ENCODE results near the gene SCN1B.
"Not testable (repeated sequence)": the region's sequence is repeated elsewhere in the genome, so short reads cannot be mapped to it uniquely, and the experiment has no call there.

SCN1B gene

GRCh38 chr19:34997071-34997617 lies 33.1 kb upstream of the SCN1B start:
- H3K9me2 ChIP-seq (replicated peaks; ENCODE audit: insufficient read depth, low read length), result no peaks in the 10 kb centered on the region
- no peaks in the 10 kb centered on the region for H3K9me3 ChIP-seq (replicated peaks; ENCODE audit: insufficient read depth, low read length)
- peaks cover 6% of the 10 kb centered on the region; the same call in 1 of the 2 replicates for H3K79me2 ChIP-seq (ENCODE audit: low read length)
- no peak overlapping the region for H3K27ac ChIP-seq (ENCODE audit: low read length)
- no peak overlapping the region for H3K4me2 ChIP-seq (ENCODE audit: low read depth, low read length)
- no peaks in the 10 kb centered on the region for H4K20me1 ChIP-seq (ENCODE audit: insufficient read depth, low read length)
- H3F3A ChIP-seq (ENCODE audit: insufficient read depth, low read length), result no peaks in the 10 kb centered on the region
- H2AFZ ChIP-seq (ENCODE audit: low read length), result no peak overlapping the region
- no peak for DNase-seq
- H3K27me3 ChIP-seq (replicated peaks; ENCODE audit: insufficient read depth, low read length), result peaks cover 1% of the 10 kb centered on the region; the same call in 1 of the 2 replicates
- H3K36me3 ChIP-seq (replicated peaks; ENCODE audit: insufficient read depth, low read length), result no peaks in the 10 kb centered on the region
- H3K4me1 ChIP-seq (ENCODE audit: low read length), result 0 out of 2 replicates have a peak, but pooled peaks cover 10% of the 10 kb centered on the region
- TF ChIP-seq EZH2phosphoT487 (IDR thresholded peaks at IDR 0.05; ENCODE audit: low read length), result no peak
- no peak for TF ChIP-seq EZH2 (optimal IDR thresholded peaks at IDR 0.05; ENCODE audit: low read depth, low read length)
- TF ChIP-seq, protein P1, sequence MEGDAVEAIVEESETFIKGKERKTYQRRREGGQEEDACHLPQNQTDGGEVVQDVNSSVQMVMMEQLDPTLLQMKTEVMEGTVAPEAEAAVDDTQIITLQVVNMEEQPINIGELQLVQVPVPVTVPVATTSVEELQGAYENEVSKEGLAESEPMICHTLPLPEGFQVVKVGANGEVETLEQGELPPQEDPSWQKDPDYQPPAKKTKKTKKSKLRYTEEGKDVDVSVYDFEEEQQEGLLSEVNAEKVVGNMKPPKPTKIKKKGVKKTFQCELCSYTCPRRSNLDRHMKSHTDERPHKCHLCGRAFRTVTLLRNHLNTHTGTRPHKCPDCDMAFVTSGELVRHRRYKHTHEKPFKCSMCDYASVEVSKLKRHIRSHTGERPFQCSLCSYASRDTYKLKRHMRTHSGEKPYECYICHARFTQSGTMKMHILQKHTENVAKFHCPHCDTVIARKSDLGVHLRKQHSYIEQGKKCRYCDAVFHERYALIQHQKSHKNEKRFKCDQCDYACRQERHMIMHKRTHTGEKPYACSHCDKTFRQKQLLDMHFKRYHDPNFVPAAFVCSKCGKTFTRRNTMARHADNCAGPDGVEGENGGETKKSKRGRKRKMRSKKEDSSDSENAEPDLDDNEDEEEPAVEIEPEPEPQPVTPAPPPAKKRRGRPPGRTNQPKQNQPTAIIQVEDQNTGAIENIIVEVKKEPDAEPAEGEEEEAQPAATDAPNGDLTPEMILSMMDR (IDR thresholded peaks at IDR 0.05; ENCODE audit: low read length), result no peak
- no peak overlapping the region for H3K9ac ChIP-seq (ENCODE audit: low read length)
- no peak overlapping the region for H3K4me3 ChIP-seq (ENCODE audit: low read length)

GRCh38 chr19:34998224-34998623 lies 32.0 kb upstream of the SCN1B start:
- not testable (repeated sequence) for H3K4me3 ChIP-seq (ENCODE audit: low read length); H4K20me1 ChIP-seq (ENCODE audit: insufficient read depth, low read length); H3K9me2 ChIP-seq (replicated peaks; ENCODE audit: insufficient read depth, low read length); H3K27me3 ChIP-seq (replicated peaks; ENCODE audit: insufficient read depth, low read length); H3K4me2 ChIP-seq (ENCODE audit: low read depth, low read length); H3K36me3 ChIP-seq (replicated peaks; ENCODE audit: insufficient read depth, low read length); DNase-seq; H3K79me2 ChIP-seq (ENCODE audit: low read length); H3K9me3 ChIP-seq (replicated peaks; ENCODE audit: insufficient read depth, low read length); H3K9ac ChIP-seq (ENCODE audit: low read length); H2AFZ ChIP-seq (ENCODE audit: low read length); H3F3A ChIP-seq (ENCODE audit: insufficient read depth, low read length); H3K4me1 ChIP-seq (ENCODE audit: low read length); H3K27ac ChIP-seq (ENCODE audit: low read length)

DNA sequence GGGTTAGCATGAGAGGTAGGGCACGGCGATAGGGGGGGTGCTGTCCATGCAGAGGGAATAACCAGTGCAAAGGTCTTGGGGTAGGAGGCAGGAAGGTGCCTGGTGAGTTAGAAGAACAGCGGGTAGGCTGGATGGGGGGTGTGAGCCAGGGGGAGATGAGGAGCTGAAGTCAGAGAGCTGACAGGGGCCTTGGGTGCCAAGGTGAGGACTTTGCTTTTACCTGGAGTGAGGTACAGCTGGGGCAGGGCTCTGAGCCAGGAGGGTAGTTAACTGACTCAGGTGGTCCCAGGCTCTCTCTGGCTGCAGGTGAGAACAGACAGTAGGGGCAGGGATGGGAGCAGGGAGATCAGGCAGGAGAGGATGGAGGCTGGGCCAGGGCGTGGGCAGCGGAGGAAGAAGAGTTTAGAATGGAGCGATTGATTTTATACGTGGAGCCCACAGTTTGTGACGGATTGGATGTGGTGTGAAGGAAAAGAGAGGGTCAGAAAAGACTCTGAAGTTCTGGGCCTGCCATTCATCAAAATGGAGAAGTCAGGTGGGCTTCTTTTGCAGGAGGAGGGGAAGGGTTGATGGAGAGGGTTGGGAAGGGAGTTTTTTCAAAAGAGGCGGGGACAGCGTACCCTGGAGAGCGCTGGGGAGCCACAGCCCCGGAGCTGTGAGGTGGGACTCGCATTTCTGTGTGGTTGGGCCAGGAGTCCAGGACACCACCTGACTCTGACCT lies 31.3 kb upstream of the SCN1B start:
- no peak overlapping the region for H3K27ac ChIP-seq (ENCODE audit: low read length)
- no peak overlapping the region for H3K4me3 ChIP-seq (ENCODE audit: low read length)
- H3K36me3 ChIP-seq (replicated peaks; ENCODE audit: insufficient read depth, low read length), result no peaks in the 10 kb centered on the region
- H3K79me2 ChIP-seq (ENCODE audit: low read length), result peaks cover 6% of the 10 kb centered on the region; the same call in 1 of the 2 replicates
- H3F3A ChIP-seq (ENCODE audit: insufficient read depth, low read length), result no peaks in the 10 kb centered on the region
- no peak overlapping the region for H3K9ac ChIP-seq (ENCODE audit: low read length)
- H4K20me1 ChIP-seq (ENCODE audit: insufficient read depth, low read length), result no peaks in the 10 kb centered on the region
- H3K27me3 ChIP-seq (replicated peaks; ENCODE audit: insufficient read depth, low read length), result no peaks in the 10 kb centered on the region; the same call in 1 of the 2 replicates
- 0 out of 2 replicates have a peak overlapping the region, but pooled peaks have one; percentile 64 for H3K4me2 ChIP-seq (ENCODE audit: low read depth, low read length)
- TF ChIP-seq, protein P1 (IDR thresholded peaks at IDR 0.05; ENCODE audit: low read length), result no peak
- TF ChIP-seq EZH2phosphoT487 (IDR thresholded peaks at IDR 0.05; ENCODE audit: low read length) (no peak), EZH2 (optimal IDR thresholded peaks at IDR 0.05; ENCODE audit: low read depth, low read length) (no peak)
- H3K9me3 ChIP-seq (replicated peaks; ENCODE audit: insufficient read depth, low read length), result no peaks in the 10 kb centered on the region
- no peaks in the 10 kb centered on the region for H3K9me2 ChIP-seq (replicated peaks; ENCODE audit: insufficient read depth, low read length)
- H3K4me1 ChIP-seq (ENCODE audit: low read length), result 0 out of 2 replicates have a peak, but pooled peaks cover 10% of the 10 kb centered on the region
- no peak overlapping the region for H2AFZ ChIP-seq (ENCODE audit: low read length)
- DNase-seq, result no peak
